OCI-LY1 (cell line): ENCODE data around the gene OR11H1.
"Not testable (repeated sequence)": the region's sequence is repeated elsewhere in the genome, so short reads cannot be mapped to it uniquely, and the experiment has no call there.

Experiments used
- EZH2 ChIP-seq: fragments of 200-600 bp; sonication (generic), shearing (Covaris generic); IDR thresholded peaks from 2 replicates; pipeline ENCODE4 v1.8.0; 2017; ENCODE audit warnings: borderline replicate concordance, mixed run types, mild to moderate bottlenecking, antibody characterized with exemption, low read length, moderate library complexity, mixed read lengths
- TF ChIP-seq, protein P1 (sequence below): fragments of 200-600 bp; sonication (generic), shearing (Covaris generic); IDR thresholded peaks from 2 replicates; pipeline ENCODE4 v1.5.1; 2017; ENCODE audit warnings: mild to moderate bottlenecking, antibody characterized with exemption, low read length, moderate library complexity, mixed read lengths

GRCh38 chr22:15515896-15516295, 12.1 kb upstream of the OR11H1 start:
- TF ChIP-seq, protein P1, sequence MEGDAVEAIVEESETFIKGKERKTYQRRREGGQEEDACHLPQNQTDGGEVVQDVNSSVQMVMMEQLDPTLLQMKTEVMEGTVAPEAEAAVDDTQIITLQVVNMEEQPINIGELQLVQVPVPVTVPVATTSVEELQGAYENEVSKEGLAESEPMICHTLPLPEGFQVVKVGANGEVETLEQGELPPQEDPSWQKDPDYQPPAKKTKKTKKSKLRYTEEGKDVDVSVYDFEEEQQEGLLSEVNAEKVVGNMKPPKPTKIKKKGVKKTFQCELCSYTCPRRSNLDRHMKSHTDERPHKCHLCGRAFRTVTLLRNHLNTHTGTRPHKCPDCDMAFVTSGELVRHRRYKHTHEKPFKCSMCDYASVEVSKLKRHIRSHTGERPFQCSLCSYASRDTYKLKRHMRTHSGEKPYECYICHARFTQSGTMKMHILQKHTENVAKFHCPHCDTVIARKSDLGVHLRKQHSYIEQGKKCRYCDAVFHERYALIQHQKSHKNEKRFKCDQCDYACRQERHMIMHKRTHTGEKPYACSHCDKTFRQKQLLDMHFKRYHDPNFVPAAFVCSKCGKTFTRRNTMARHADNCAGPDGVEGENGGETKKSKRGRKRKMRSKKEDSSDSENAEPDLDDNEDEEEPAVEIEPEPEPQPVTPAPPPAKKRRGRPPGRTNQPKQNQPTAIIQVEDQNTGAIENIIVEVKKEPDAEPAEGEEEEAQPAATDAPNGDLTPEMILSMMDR = not testable (repeated sequence)
- TF ChIP-seq EZH2 = not testable (repeated sequence)
